Activated CD4-positive, alpha-beta T cell treated with anti-CD3 and anti-CD28 coated beads, Interleukin-2, amount 50 U/mL, for 1 hour (primary cell): ENCODE data around the gene UGT1A8.

Experiments used
- DNase-seq: peaks from one replicate; pipeline ENCODE4 v3.0.0-alpha.2; 2020

Gene UGT1A8

DNA sequence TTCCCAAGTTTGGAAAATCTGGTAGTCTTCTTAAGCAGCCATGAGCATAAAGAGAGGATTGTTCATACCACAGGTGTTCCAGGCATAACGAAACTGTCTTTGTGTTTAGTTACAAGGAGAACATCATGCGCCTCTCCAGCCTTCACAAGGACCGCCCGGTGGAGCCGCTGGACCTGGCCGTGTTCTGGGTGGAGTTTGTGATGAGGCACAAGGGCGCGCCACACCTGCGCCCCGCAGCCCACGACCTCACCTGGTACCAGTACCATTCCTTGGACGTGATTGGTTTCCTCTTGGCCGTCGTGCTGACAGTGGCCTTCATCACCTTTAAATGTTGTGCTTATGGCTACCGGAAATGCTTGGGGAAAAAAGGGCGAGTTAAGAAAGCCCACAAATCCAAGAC, 154.7 kb downstream of the UGT1A8 start:
- no peak for DNase-seq

DNA sequence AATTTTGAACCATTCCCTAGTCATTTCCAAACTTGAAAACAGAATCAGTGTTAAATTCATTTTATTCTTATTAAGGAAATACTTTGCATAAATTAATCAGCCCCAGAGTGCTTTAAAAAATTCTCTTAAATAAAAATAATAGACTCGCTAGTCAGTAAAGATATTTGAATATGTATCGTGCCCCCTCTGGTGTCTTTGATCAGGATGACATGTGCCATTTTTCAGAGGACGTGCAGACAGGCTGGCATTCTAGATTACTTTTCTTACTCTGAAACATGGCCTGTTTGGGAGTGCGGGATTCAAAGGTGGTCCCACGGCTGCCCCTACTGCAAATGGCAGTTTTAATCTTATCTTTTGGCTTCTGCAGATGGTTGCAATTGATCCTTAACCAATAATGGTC, 155.2 kb downstream of the UGT1A8 start:
- no peak for DNase-seq

- DNase-seq = no peak
These were observed 156.4 kb downstream of the UGT1A8 start for GRCh38 chr2:233773854-233774253.

DNA sequence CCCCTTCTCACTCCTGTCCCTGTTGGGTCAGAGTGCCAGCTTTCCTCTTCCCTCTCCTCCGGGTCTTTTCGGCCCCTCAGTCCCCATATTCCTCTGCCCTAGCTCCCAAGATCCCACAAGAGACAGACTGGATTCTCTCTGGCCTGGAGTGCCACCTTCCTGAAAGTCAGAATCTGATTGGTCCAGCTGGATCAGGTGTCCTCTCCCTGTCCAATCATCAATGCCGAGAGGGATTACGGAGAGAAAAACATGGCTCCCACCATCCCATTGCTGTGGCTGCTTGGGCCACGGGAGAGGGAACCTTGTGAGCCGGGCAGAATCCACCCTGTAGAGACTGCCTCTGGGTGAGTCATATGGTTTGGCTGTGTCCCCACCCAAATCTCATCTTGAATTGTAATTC, 158.0 kb downstream of the UGT1A8 start:
- no peak for DNase-seq

DNA sequence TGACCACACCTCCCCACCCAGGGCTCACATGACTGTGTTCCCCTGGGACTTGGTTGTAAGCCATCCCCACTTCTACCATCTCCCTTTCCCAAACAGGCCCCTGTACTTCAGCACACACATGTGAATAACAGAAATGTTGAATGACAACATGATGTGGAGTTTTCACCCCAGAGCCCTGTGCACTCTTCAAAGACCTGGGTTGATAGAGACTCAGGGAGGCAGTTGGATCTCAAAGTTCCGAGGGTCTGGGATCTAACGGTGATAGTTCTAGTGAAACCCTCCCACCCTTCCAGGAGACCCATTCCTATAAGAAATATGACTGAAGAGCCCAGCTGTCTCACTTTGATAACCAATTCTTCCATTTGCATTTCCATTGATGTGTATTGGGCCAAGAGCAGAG, 160.6 kb downstream of the UGT1A8 start, which contains the start of gene MROH2A:
Gene MROH2A, plus strand, starts transcription at position 301 of the 400 bp plus-strand sequence. CDS start 1,029 bp downstream, outside the sequence.
- no peak for DNase-seq

DNA sequence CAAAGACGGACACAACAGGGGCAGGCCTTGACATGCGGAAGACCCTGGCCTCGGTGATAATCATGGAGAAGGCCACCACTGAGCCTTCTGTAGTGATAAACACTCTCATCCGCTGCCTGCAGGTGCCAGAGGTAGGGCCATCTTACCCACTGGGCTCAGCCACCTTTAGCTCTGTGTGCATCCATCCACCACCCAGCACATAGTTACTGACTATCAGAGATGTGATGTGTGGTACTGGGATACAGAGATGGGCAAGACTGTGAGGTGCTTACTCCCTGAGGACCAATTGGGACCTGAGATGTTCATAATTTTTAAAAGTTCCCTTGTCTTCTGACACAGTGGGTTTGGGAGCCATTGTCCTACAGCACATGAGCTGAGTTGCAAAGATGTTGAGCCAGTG, 162.3 kb downstream of the UGT1A8 start:
- no peak for DNase-seq

DNA sequence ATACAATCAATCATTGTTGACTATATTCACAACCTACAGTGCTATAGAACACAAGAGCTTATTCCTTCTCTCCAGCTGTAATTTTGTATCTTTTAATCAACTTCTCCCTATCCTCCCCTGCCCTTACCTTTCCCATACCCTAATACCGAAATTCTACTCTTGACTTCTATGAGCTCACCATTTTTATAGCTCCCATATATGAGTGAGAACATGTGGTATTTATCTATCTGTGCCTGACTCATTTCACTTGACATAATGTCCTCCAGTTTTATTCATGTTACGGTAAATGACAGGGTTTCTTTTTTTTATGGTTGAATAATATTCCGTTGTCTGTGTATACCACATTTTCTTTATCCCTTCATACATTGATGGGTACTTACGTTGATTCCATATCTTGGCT, 163.3 kb downstream of the UGT1A8 start:
- no peak for DNase-seq

DNA sequence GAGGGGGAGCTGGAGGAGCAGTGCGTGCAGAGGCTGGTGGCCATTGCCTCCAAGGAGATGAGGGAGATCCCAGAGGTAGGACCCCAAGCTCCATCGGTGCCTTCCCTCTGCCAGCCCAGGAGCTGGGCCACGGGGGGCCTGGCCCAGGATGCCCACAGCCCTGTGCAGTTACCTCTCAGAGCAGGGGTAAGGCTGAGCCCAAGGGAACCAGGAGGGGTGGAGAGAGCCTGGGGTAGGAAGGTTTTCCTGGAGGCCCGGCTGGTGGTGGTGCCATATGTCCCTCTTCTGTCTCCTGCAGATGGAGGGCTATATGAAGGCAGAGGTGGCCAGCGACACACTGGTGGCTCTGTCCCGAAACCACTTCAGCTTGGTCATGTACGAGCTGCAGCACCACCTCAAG, 172.1 kb downstream of the UGT1A8 start:
- no peak for DNase-seq

DNA sequence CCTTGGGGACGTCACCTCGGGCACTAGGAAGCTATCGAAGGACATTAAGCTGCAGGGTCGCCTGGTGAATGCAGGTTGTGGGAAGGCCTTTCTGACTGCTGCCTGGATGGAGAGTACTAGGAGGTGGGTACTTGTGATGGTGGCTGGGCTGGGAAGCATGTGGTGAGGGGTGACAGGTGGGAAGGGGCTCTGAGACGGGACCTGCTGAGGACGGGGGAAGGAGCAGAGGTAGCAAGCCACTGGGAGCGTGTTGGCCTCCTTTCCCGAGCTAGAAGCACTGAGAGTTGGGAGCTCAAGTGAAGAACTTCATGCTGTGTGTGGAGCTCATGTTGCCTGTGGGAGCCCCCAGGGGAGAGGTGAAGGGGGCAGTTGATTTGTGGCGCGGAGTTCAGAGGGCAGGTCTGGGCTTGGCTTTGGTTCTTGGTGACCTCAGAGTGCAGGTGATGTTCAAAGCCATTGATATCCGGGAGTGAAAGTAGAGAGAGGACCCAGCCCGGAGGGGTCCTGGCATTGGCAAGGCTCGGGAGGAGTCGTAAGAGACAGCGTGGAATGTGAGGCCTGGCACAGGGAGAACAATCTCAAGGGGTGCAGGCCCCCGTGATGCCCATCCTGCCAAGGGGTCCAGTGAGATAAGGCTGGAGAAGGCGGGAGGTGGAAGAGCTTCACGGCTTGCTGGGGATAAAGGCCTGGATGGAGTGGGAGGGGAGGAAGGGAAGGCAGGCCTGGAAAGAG, 173.9 kb downstream of the UGT1A8 start:
- DNase-seq = no peak

DNA sequence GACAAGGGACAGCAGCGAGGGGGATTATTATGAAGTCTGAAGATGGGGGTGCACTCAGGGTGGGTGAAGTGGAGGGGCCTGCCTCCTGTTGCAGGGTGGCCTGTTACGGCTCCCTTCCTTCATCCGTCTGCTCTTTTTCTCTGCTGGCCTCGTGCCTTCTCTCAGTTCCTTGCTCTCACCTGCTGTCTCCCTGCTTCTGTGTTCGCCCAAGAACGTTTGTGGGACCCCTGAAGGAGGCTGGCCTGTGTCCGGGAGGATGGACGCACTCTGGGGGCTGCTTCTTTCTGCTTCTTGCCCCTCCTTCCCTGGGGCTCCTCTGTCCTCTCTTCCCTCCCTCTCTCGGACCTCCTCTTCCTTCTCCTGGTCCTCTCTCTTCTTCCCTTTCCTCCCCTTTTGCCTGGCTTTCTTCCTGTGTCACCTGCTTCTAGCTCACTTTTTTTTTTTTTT, 174.5 kb downstream of the UGT1A8 start:
- no peak for DNase-seq

GRCh38 chr2:233792720-233793119, 175.3 kb downstream of the UGT1A8 start:
- no peak for DNase-seq

- no peak for DNase-seq
These were observed 176.2 kb downstream of the UGT1A8 start for GRCh38 chr2:233793465-233794127.

- DNase-seq = no peak
These were observed 176.8 kb downstream of the UGT1A8 start for GRCh38 chr2:233794128-233794658.

DNA sequence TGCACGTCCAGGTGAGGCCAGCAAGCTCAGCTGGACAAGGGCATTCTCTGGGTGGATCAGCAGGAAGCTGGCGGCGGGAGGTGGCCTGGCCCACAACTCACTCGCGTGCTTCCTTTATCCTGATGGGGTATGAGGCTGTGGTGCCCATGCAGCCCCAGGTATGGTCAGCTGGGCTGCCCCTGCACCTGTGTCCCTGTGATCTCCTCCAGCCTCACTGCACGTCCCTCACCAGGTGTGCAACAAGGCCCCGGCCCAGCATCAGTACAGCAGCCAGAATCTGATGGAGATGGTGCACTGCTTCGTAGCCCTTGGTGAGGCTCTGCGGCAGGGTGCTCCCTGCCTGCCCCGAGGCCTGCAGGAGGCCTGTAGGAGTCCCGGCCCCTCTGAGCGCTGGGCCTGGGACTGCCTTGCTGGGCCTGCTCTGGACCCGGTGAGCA, 178.3 kb downstream of the UGT1A8 start:
- no peak for DNase-seq

DNA sequence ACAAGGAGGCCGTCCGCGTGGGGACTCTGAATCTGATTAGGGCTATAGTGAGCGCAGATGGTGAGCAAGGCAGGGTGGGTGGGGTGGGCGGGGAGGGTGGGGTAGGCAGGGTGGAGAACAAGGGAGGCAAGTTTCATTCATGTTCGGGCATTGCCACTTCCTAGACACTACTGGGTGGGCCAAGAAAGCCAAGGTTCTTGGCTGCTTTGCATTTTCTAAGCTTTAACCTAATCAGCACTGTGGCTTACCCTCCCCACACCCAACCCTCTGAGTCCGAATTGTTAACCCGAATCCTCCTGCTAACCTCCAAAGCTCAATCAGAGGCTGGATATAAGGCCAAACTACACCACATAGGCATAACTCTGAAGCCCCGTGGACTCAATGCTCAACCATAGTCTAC, 178.8 kb downstream of the UGT1A8 start:
- no peak for DNase-seq

- DNase-seq = no peak
These were observed 181.1 kb downstream of the UGT1A8 start for GRCh38 chr2:233798335-233799086.

- no peak for DNase-seq
These were observed 181.7 kb downstream of the UGT1A8 start for GRCh38 chr2:233799087-233799665.

- no peak for DNase-seq
These were observed 182.3 kb downstream of the UGT1A8 start for GRCh38 chr2:233799716-233800115.

GRCh38 chr2:233800208-233800607, 182.8 kb downstream of the UGT1A8 start:
- DNase-seq = no peak

- no peak for DNase-seq
These were observed 184.1 kb downstream of the UGT1A8 start for GRCh38 chr2:233801357-233802131.

- no peak for DNase-seq
These were observed 184.8 kb downstream of the UGT1A8 start for GRCh38 chr2:233802132-233802815.
